ENCODE results near the gene HNRNPUL1. TPM values are rescaled to one million over a fixed set of nuclear protein-coding genes. Genes with fewer than 3 reads are reported as not detected.
A peak's percentile ranks its signal among the peaks of the same experiment; 100 is the strongest.

HNRNPUL1 gene
- total and polyA plus RNA-seq, 2 experiments from 2014 or later, result 204 to 207 TPM

- Histone ChIP-seq H3K9me2 (ENCODE audit: insufficient read depth) (no peaks in the 10 kb centered on the region), H3K36me3 (ENCODE audit: insufficient read depth) (no peaks in the 10 kb centered on the region), H3K79me2 (replicated peaks; ENCODE audit: insufficient read depth) (no peaks in the 10 kb centered on the region), H3K4me2 (0 out of 2 replicates have a peak overlapping the region, but pooled peaks have one; percentile 83), H3K27me3 (ENCODE audit: insufficient read depth) (peaks cover 10% of the 10 kb centered on the region), H3F3A (replicated peaks; ENCODE audit: low read depth) (peaks cover 5% of the 10 kb centered on the region), H2AFZ (no peak overlapping the region), H3K4me3 (no peak overlapping the region), H3K4me1 (ENCODE audit: insufficient read depth) (peaks cover 23% of the 10 kb centered on the region), H4K20me1 (replicated peaks; ENCODE audit: insufficient read depth) (no peaks in the 10 kb centered on the region), H3K27ac (ENCODE audit: low read depth) (no peak overlapping the region)
- Mint-ChIP-seq H3K9me3 (no peaks in the 10 kb centered on the region), H3K27me3 (ENCODE audit: insufficient read depth, low read depth, poor library complexity) (peaks cover 18% of the 10 kb centered on the region), H3K36me3 (ENCODE audit: low read depth) (no peaks in the 10 kb centered on the region; the same call in 2 of the 3 replicates), H3K4me3 (no peak overlapping the region), H3K4me1 (peaks cover 30% of the 10 kb centered on the region), H3K27ac (no peak overlapping the region)
- DNase-seq (ENCODE audit: low spot score) (no peak), ATAC-seq (no peak)
- TF ChIP-seq ZNF114 (CRISPR knock-in tag; IDR thresholded peaks at IDR 0.05) (no peak), CREB1 (CRISPR knock-in tag; IDR thresholded peaks at IDR 0.05; ENCODE audit: low read depth) (no peak), EZH2 (IDR thresholded peaks at IDR 0.05; ENCODE audit: low read depth, unreplicated experiment) (no peak), ZNF331 (CRISPR knock-in tag; IDR thresholded peaks at IDR 0.05; ENCODE audit: low read depth) (no peak), NANOG (IDR thresholded peaks at IDR 0.05; ENCODE audit: borderline replicate concordance) (no peak), STAT1 (IDR thresholded peaks at IDR 0.05; ENCODE audit: unreplicated experiment) (no peak), JUNB (IDR thresholded peaks at IDR 0.05; ENCODE audit: unreplicated experiment) (no peak)
- TF ChIP-seq, protein P1, sequence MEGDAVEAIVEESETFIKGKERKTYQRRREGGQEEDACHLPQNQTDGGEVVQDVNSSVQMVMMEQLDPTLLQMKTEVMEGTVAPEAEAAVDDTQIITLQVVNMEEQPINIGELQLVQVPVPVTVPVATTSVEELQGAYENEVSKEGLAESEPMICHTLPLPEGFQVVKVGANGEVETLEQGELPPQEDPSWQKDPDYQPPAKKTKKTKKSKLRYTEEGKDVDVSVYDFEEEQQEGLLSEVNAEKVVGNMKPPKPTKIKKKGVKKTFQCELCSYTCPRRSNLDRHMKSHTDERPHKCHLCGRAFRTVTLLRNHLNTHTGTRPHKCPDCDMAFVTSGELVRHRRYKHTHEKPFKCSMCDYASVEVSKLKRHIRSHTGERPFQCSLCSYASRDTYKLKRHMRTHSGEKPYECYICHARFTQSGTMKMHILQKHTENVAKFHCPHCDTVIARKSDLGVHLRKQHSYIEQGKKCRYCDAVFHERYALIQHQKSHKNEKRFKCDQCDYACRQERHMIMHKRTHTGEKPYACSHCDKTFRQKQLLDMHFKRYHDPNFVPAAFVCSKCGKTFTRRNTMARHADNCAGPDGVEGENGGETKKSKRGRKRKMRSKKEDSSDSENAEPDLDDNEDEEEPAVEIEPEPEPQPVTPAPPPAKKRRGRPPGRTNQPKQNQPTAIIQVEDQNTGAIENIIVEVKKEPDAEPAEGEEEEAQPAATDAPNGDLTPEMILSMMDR (conservative IDR thresholded peaks at IDR 0.05; ENCODE audit: low read depth in 2 of 2), result no peak
- TF ChIP-seq, protein P2, sequence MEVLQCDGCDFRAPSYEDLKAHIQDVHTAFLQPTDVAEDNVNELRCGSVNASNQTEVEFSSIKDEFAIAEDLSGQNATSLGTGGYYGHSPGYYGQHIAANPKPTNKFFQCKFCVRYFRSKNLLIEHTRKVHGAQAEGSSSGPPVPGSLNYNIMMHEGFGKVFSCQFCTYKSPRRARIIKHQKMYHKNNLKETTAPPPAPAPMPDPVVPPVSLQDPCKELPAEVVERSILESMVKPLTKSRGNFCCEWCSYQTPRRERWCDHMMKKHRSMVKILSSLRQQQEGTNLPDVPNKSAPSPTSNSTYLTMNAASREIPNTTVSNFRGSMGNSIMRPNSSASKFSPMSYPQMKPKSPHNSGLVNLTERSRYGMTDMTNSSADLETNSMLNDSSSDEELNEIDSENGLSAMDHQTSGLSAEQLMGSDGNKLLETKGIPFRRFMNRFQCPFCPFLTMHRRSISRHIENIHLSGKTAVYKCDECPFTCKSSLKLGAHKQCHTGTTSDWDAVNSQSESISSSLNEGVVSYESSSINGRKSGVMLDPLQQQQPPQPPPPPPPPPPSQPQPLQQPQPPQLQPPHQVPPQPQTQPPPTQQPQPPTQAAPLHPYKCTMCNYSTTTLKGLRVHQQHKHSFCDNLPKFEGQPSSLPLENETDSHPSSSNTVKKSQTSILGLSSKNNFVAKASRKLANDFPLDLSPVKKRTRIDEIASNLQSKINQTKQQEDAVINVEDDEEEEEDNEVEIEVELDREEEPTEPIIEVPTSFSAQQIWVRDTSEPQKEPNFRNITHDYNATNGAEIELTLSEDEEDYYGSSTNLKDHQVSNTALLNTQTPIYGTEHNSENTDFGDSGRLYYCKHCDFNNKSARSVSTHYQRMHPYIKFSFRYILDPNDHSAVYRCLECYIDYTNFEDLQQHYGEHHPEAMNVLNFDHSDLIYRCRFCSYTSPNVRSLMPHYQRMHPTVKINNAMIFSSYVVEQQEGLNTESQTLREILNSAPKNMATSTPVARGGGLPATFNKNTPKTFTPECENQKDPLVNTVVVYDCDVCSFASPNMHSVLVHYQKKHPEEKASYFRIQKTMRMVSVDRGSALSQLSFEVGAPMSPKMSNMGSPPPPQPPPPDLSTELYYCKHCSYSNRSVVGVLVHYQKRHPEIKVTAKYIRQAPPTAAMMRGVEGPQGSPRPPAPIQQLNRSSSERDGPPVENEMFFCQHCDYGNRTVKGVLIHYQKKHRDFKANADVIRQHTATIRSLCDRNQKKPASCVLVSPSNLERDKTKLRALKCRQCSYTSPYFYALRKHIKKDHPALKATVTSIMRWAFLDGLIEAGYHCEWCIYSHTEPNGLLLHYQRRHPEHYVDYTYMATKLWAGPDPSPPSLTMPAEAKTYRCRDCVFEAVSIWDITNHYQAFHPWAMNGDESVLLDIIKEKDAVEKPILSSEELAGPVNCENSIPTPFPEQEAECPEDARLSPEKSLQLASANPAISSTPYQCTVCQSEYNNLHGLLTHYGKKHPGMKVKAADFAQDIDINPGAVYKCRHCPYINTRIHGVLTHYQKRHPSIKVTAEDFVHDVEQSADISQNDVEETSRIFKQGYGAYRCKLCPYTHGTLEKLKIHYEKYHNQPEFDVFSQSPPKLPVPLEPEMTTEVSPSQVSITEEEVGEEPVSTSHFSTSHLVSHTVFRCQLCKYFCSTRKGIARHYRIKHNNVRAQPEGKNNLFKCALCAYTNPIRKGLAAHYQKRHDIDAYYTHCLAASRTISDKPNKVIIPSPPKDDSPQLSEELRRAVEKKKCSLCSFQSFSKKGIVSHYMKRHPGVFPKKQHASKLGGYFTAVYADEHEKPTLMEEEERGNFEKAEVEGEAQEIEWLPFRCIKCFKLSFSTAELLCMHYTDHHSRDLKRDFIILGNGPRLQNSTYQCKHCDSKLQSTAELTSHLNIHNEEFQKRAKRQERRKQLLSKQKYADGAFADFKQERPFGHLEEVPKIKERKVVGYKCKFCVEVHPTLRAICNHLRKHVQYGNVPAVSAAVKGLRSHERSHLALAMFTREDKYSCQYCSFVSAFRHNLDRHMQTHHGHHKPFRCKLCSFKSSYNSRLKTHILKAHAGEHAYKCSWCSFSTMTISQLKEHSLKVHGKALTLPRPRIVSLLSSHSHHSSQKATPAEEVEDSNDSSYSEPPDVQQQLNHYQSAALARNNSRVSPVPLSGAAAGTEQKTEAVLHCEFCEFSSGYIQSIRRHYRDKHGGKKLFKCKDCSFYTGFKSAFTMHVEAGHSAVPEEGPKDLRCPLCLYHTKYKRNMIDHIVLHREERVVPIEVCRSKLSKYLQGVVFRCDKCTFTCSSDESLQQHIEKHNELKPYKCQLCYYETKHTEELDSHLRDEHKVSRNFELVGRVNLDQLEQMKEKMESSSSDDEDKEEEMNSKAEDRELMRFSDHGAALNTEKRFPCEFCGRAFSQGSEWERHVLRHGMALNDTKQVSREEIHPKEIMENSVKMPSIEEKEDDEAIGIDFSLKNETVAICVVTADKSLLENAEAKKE (CRISPR knock-in tag; IDR thresholded peaks at IDR 0.05), result no peak
These were observed 67.8 kb downstream of the HNRNPUL1 start for GRCh38 chr19:41332000-41332399.
